Measurements from ENCODE around the gene CDH22. TPM values are rescaled to one million over a fixed set of nuclear protein-coding genes. Genes with fewer than 3 reads are reported as not detected.

The CDH22 gene
- total RNA-seq, 1 donor from 2014 or later = 0.09 TPM

DNA sequence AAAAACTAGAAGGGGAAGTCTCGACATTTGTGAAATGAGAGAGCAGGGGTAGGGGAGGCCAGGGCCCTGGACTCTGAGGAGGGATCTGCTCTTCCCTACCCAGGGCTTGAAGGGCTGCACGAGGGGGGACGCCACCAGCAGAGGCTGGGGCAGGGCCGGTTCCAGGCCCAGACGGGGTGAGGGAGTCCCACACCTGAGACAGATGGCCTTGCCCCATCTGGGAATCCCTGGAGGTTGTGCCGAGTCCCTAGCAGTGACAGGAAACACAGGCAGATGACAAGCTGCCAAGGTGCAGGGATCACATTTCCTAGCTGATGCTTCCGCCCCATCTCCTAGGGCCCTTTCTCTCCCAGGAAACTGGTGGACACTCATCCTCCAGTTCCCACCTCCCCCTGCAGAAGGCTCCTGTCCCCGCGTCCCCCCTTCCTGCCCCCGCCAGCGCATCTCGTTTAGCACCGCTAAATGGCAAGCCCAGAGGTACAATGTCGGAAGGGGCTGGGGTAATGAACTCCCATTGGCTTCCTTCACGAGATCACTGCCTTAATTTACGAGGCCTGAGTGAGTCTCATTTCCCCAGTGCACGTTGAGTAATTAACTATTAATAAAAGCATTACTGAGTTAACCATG is 35.2 kb upstream of the CDH22 start:
- DNase-seq (ENCODE audit: low spot score) = no peak

DNA sequence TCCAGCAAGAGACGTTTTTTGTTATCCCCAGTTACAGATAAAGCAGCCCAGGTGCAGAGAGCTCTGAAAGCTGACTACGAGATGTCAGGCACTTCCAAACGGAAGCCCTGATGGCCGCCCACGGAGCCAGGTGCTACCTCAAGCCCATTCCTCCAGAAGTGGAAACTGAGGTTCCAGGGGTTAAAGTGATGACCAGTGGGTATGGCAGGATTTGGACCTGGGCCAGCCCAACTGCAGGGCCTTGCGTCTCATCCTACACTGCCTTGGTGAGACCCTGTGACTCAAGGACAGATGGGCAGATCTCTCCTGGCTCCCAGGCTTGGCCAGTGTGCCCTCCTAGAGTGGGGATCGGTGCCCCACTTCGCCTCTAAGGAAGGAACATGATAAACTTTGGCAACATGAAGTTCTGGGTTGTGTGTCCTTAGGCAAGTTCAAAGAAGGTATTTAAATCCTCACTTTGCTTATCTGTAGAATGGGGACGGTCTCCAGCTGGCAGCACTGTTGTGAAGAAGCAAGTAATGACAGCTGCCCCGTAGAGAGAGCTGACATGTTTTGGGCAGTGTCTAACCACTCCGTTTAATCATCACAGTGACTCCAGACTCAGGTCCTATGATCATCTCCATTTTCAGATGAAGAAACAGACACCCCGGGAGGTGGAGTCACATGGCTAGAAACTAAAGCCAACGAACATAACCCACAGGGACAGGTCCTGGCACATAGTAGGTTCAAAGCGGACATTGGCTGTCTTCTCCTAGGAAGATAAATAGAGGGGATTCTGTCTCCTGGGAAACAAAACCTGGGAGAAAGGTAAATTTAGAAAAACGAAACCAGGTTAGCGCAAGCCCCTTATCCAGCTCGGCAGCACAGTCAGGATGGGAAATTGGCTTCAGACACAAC is 34.4 kb upstream of the CDH22 start:
- DNase-seq (ENCODE audit: low spot score) = no peak

DNA sequence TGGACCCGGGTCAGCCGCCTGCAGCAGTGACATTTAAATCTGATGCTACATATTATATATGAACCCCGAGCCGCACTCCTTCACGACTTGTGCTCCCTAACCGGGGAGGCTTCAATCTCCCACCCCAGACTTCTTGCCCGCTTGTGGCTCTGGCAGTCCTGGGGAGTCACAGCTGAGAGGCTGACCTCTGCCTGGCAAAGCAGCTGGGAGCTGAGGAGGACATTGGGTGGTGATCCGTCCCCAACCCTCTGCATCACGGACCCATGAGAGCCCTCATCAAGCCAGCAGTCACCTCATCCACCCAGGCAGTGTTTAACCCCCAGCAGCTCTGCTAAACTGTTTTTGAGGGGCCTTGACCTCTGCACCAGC is 33.7 kb upstream of the CDH22 start:
- DNase-seq (ENCODE audit: low spot score) = no peak

DNA sequence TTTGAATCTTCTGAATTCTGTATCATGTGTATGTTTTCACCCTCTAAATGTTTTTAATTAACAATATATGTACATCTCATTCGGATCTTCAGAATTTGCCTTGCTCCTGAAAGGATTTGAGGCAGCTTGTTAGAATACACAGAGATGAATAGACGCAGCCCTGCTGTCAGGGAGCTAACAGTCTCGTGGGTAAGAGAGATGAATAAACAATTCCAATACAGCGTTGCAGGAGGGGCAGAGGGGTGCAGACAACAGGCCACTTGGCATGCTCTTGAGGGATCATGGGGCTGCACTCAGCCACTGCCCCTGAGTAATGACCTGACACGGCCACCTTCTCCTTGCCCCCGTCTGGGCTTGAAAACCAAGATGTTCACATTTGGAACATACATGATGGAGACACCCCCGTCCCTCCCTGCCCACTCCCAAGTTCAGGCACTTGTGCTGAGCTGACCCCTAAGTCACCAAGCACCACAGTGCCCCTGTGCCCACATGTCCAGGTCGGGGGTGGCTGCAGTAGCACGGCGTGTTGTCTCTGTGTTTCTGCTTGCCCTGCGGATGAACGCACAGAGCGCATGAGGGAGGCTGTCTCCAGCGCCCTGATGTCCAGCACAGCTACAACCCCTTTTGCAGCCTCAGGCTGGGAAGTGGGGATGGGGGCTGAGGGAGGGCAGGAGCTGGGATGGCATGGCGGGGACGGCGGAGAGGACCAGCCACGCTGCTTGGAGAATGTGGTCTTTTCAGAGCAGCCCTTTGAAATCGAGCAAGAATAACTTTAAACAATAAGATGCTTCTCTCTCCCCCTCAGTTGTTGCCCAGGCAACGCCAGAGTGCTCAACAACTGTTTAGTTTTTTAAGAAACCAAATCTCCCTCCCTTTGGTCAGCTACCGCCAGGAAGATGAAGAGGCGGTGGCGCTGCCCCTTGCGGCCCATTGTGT is 33.0 kb upstream of the CDH22 start:
- no peak for DNase-seq (ENCODE audit: low spot score)

DNA sequence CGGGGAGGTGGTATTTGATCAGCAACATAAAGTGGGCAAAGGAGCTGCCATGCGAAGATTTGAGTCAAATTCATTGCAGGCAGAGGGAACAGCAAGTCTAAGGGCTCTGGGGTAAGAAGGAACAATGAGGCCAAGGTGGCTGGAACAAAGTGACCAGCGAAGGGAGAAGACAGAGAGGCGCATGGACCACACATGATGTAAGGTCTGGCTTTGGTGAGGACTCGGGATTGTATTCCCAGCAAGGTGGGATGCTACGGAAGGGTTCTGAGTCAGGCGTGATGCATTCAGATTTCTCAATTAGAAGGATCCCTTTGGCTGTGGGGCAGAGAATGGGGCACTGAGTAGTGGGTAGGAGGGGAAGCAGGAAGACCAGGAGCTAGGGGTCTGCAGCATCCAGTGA is 30.7 kb upstream of the CDH22 start:
- no peak for DNase-seq (ENCODE audit: low spot score)

DNA sequence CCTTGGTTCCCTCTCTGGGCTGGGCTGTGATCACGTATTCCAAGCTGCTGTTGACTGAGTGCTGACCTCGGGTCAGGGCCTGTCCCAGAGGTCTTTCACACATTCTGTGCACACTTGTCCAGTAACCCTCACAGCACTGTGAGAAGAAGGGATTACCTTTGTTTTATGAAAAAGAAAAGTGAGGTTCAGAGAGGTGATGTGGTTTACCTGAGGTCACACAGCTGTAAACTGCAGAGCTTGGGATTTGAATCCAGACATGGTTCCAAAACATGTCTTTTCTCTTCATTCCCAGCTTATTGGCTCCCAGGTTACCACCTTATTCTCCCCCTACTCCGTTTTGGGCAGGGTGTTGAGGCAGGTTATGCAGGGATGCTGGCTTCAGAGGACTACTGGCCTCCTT is 28.4 kb upstream of the CDH22 start:
- DNase-seq (ENCODE audit: low spot score) = no peak

DNA sequence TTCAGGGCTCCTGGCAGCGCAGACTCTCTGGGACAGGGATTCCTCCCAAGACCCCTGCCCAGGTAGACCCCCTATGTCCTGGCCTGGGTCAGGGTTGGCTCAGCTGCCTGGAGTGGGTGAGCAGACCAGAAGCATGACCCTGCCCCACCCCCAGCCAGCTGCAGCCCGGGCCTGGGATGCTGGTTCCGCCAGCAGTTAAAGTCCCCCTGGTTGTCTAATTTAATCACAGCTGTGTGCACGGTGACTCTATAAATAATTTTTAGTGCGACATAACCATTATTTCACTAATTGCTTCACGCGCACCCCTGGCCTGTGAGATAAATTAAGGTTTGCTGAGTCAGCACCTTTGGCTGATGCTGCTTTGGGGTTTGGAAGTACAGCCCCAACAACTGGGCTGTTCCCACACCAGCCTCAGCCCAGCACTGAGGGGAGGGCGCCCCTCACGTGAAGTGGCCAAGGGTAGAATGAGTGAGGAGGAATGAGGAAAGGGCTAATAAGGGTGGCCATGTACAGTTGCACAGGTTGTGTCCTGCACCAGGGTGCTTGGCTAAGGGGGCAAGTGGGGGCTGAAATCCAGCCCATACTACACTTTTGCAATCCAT is 26.1 kb upstream of the CDH22 start:
- no peak for DNase-seq (ENCODE audit: low spot score)

DNA sequence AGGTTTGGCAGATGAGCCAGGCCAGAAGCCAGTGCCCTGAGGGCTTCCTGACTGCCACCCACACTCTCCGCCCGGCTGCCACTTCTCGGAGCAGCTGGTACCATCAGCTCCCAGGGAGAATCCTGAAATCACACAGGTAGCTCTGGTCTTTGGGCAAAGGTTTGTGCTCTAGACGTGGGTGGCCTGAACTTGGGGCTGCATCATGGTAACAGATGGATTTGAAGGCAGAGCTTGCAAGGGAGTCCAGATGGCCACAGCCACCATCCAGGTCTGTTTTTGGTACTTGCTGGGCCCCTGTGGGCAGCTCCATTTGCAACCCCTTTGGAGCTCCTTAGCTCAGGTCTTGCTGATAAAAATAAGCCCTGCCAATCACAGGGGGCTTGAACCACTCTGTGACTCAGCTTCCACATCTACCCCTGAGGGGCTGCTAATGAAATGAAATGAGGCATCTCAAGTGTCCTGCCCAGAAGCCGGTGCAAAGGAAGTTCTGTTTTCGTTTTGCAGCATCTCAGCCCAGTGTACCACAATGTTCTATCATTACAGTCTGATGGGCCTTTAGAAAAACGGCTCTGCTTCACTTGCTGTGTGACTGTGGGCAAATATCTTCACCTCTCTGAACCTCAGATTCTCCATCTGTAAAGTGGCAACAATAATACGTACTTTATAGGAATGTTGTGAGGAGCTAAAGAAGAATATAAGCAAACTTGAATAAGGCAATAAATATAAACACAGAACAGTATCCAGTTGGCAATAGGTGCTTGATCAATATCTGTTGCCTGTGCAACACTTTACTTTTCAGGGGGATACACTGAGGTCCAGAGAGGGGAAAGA is 25.1 kb upstream of the CDH22 start:
- DNase-seq (ENCODE audit: low spot score) = no peak

DNA sequence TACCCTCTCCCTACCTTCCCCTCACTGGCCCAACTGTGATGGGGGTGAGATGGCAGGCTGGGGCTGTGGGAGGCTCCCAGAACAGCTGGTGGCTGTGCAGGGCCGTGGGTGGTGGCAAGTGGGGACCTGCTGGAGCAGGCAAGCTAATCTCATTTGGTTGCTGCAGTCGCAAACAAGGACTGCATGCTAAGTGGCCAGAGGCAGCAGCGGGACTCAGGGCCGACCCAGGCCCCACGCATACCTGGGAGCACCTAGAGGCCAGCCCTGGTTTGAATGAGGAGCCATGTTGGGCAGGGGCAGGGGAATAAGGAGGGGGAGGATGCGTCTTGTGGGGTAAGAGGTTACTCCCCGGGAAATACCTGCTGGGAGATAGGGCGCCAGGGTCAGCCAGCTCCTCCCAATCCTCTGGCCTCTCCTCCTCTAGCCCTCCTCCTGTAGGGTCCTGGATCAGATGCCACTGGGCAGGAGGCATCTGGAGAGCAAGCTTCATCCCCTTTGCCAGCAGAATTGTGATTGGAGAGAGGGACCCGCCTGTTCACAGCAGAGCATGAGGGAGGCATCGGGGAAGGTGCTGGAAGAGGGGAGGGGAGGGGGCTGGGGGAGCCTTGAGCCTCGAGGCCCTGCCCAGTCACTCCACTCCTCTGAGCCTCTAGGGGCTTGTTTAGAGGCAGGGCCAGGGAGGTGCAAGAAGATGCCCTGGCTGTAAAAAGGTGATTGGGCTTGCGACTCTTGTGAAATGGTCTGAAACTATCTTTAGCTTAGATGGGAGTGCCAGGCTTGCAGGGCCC is 24.3 kb upstream of the CDH22 start:
- no peak for DNase-seq (ENCODE audit: low spot score)

DNA sequence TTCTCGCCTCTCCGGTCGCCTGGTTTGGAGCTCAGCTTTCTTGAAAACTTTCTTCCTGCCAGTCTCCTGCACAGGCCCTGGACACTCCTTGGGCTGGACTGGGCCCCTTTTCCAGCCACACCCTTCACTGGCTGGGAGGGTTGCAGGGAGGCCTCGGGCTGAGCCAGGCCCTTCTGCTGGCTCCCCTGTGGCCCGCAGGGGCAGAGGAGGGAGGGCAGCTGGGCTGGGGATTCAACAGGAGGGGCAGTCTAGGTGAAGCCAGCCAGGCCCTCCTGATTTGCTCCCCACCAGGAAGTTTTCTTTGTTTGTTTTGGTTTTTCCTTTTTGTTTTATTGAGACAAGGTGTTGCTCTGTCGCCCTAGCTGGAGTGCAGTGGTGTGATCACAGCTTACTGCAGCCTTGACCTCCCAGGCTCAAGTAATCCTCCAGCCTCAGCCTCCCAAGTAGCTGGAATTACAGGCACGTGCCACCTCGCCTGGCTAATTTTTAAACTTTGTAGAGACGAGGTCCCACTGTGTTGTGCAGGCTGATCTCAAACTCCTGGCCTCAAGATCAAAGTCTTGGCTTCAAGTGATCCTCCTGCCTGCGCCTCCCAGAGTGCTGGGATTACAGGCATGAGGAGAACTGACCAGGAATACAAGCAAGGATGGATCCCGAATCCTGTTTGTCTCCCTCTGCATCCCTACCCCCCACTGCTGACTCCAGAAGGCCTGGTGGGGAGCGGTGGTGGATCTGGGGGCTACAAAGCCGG is 23.5 kb upstream of the CDH22 start:
- DNase-seq (ENCODE audit: low spot score) = no peak

DNA sequence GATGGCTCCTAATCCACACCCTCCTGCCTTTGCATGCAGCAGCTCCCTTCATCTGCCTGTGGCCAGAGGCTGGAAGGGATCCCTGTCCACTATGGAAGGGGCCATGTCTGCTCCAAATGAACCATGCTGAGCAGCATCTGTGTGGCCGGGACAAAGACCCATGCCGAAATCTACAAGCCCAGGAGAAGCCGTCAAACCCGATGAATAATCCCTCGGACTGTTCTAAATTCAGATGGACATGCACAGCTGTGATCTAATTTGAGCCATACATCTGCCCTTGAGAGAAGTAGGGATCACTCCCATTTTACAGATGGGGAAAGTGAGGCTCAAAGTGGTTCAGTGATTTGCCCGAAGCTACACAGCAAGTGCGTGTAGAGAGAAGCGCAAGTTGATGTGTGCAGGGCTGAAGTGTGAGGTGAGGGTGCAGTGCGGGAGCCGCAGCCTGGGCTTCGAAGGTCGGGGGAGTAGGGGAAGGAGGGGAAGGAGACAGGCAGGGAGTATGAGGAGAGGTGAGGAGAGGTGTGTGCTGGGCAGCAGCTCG is 22.6 kb upstream of the CDH22 start:
- no peak for DNase-seq (ENCODE audit: low spot score)

DNA sequence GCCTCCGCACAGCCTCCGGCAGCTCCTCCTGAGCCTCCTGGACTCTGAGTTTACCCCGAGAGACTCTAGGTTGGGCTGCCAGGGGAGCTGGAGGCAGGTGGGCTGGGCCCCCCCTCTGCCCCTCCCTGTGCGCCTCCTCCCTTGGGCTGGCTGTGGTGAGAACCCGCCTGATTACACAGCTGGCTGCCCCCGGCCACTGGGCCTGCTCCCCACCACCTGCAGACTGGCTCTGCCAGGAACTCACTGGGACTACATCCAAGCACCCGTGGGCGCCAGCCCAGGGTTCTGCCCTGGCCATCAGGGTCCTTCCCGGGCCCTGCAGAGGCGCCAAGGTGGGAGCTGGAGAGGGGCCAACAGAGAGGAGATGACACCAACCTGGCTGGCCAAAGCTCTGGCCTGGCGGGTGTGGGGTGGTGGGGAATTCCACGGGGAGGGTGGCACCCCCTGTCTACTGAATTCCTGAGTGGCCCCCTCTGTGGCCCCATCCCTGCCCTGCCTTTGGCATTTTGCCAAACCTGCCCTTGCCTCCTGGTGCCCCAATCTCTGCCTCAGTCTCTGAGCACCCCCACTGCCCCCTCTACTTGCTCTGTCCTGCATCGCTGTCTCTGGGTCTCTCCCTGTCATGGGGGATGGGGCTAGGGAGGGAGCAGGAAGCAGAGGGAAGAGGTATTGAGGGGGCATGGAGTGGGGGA is 21.9 kb upstream of the CDH22 start:
- DNase-seq (ENCODE audit: low spot score) = no peak

DNA sequence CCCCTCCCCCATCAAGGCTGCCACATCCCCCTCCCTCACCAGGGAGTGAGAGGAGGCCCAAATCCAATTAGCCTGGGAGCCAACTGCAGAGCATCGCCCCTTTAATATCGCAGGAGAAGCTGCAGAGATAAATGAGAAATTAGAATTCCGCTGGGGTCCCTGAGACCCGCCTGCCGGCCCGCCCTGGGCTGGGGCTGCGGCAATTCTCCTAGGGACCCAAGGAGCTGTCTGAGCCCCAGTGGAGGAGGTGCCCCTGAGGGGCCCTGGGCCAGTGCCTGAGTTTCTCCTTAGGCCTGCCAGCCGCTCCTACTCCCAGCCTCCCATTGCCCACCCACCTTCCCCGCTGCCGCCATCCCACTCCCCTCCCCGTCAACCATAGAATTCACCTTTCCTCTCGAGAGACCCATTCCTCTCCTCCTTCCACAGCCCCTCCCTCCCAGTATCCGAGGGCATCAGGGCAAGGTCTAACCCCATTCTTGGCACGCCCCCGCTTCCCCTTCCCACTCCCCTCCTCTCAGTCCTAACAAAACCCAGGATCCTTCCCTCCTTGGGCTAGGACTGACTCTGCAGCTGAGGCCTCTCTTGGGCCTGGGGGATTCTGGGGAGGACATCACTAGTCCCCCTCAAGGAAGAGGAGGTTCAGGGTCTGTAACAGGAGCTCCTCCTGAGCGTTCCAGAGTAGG is 20.0 kb upstream of the CDH22 start:
- DNase-seq (ENCODE audit: low spot score) = no peak

DNA sequence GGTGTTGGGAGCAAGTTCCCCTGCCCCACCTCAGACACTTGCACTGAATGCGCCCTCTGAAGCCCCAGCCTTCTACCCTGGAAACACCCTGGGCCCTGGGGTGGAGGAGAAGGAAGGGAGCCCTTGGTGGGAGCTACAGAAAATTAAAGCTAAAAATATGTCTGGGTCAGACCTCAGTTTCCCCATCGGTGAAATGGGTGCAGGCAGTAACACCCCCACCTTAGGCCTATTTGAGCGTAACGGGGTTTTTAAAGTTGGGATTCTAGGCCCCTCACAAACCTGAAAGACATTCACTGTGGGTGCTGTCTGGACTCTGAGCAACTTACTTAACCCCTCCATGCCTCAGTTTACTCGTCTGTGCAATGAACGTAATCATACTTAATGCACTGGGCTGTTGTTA is 19.3 kb upstream of the CDH22 start:
- DNase-seq (ENCODE audit: low spot score) = no peak

DNA sequence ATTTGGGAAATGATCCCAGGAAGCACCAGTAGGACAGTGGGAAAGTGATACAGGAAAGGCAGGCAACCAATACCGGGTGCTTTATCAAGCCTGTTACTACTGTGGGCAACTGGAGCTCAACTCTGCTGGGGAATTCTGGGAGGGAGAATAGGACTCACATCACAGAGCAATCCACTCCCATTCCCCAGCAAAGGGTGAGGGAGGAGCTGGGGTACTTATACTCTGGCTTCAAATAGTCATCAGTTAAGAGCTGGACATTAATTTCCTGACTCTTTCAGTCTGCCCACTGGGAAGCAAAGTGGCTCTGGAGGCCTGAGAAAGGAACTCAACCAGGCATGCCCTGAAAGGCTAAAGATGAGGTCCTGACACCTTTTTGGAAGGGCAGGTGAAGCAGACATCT is 17.5 kb upstream of the CDH22 start:
- no peak for DNase-seq (ENCODE audit: low spot score)

DNA sequence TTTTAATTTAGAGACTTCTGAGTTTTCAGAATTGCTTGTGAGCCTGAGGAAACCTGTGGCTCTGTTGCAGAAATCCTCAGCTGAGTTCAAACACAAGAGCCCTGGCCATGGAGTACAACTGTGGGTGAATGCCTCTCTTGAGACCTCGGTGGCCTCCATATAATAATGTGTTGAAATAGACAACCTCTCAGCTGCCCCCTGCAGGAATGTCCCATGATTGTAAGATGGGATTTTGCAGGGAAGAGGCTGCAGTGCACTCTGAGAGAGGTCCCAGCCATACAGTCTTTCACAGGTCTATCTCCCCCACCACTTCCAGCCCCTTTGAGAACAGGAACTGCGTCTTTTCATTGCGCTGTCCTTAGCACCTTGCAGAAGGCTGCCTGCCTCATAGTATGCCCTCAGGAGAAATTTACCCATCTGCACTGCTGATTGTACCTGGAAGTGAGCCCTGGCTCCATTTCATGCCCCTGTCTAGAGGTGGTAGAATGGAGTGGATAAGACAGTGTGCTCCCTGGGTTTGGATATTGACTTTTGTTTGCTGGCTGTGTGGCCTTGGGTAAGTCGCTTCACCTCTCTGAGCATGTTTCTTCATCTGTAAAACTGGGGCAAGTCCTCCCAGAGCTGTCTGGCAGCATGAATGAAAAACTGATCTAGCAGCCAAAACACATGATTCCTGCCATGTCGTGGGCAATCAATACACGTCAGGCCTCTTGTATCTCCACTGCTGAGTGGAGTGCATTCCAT is 16.8 kb upstream of the CDH22 start:
- DNase-seq (ENCODE audit: low spot score) = no peak

DNA sequence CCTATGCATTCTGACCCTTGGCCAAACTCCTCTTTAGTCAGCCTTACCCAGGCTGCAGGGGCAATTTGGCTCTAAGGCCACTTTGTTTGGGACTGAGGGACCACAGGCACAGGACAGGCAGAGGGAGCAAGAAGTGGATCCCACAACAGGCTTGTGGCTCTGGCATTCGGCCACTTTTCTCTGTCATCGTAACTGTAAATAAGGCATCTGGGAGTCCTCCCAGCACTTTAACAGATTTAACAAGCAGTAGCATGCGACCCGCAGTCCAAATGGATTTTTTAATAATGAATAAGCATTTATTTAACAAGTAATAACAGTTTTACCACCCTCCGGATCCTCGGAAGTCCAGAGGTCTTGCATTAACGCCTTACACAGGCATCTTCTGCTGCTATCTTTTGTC is 16.1 kb upstream of the CDH22 start:
- DNase-seq (ENCODE audit: low spot score) = no peak

Data from mucosa of gallbladder (tissue), 1 donor.